SK-N-SH treated with all-trans-retinoic acid at 6 μM for 48 hours (cell line): ENCODE results near the gene AUTS2.
"Not testable (repeated sequence)": the region's sequence is repeated elsewhere in the genome, so short reads cannot be mapped to it uniquely, and the experiment has no call there.

Source experiments
- ATAC-seq: fragments of 200-7000 bp; cut with Tn5 transposase; 3 replicates; pipeline ENCODE4 v1.9.1; 2020; ENCODE audit warnings: mild to moderate bottlenecking, moderate library complexity
- ARNTL ChIP-seq: fragments of 450-650 bp; formaldehyde crosslinking; IDR thresholded peaks from 2 replicates; pipeline ENCODE4 v1.5.0; 2020; ENCODE audit warnings: low read depth, mild to moderate bottlenecking, moderate library complexity, borderline replicate concordance
- BACH2 ChIP-seq: fragments of 250-450 bp; sonication (Bioruptor Pico); IDR thresholded peaks from 2 replicates; pipeline ENCODE4 v1.9.0; 2021; ENCODE audit warnings: mild to moderate bottlenecking, borderline replicate concordance
- CSDC2 ChIP-seq: fragments of 250-450 bp; sonication (Bioruptor Pico); IDR thresholded peaks from 2 replicates; pipeline ENCODE4 v1.5.0; 2020; ENCODE audit warnings: mild to moderate bottlenecking, moderate library complexity
- GLIS3 ChIP-seq: fragments of 250-450 bp; sonication (Bioruptor Pico); IDR thresholded peaks from 2 replicates; pipeline ENCODE4 v1.5.0; 2020; ENCODE audit warnings: mild to moderate bottlenecking, moderate library complexity
- ISL1 ChIP-seq: fragments of 250-450 bp; sonication (Bioruptor Pico); IDR thresholded peaks from 2 replicates; pipeline ENCODE4 v2.1.2; 2022; ENCODE audit warnings: mild to moderate bottlenecking, moderate library complexity
- OSR1 ChIP-seq: fragments of 250-450 bp; sonication (Bioruptor Pico); IDR thresholded peaks from 2 replicates; pipeline ENCODE4 v1.8.0; 2022; ENCODE audit warnings: moderate library complexity, mild to moderate bottlenecking, inconsistent platforms
- PATZ1 ChIP-seq: fragments of 250-450 bp; sonication (Bioruptor Pico); IDR thresholded peaks from 2 replicates; pipeline ENCODE4 v1.8.0; 2020; ENCODE audit warnings: mild to moderate bottlenecking, moderate library complexity, borderline replicate concordance
- PPARA ChIP-seq: fragments of 250-450 bp; sonication (Bioruptor Pico); IDR thresholded peaks from 2 replicates; pipeline ENCODE4 v1.5.0; 2020; ENCODE audit warnings: mild to moderate bottlenecking, borderline replicate concordance
- RARB ChIP-seq: fragments of 250-450 bp; sonication (Bioruptor Pico); IDR thresholded peaks from 2 replicates; pipeline ENCODE4 v1.8.0; 2021; ENCODE audit warnings: mild to moderate bottlenecking, moderate library complexity
- TCF4 ChIP-seq: fragments of 250-450 bp; sonication (Bioruptor Pico); IDR thresholded peaks from 2 replicates; pipeline ENCODE4 v1.8.0; 2021; ENCODE audit warnings: mild to moderate bottlenecking, moderate library complexity, borderline replicate concordance
- TOX ChIP-seq: fragments of 250-450 bp; sonication (Bioruptor Pico); IDR thresholded peaks from 2 replicates; pipeline ENCODE4 v1.8.0; 2021; ENCODE audit warnings: mild to moderate bottlenecking, moderate library complexity, borderline replicate concordance
- TSHZ2 ChIP-seq: fragments of 250-450 bp; sonication (Bioruptor Pico); IDR thresholded peaks from 2 replicates; pipeline ENCODE4 v1.5.0; 2020; ENCODE audit warnings: mild to moderate bottlenecking, moderate library complexity
- ZC3H10 ChIP-seq: fragments of 250-450 bp; sonication (Bioruptor Pico); IDR thresholded peaks from 2 replicates; pipeline ENCODE4 v1.5.1; 2021; ENCODE audit warnings: mild to moderate bottlenecking, moderate library complexity
- ZFP30 ChIP-seq: fragments of 450-650 bp; formaldehyde crosslinking; IDR thresholded peaks from 2 replicates; pipeline ENCODE4 v1.5.0; 2022; ENCODE audit warnings: mild to moderate bottlenecking, moderate library complexity
- ZNF565 ChIP-seq: fragments of 450-650 bp; formaldehyde crosslinking; conservative IDR thresholded peaks from 2 replicates; pipeline ENCODE4 v1.5.0; 2020; ENCODE audit warnings: low read depth, mild to moderate bottlenecking, moderate library complexity
- ZNF70 ChIP-seq: fragments of 450-650 bp; formaldehyde crosslinking; IDR thresholded peaks from 2 replicates; pipeline ENCODE4 v1.5.0; 2020; ENCODE audit warnings: mild to moderate bottlenecking, moderate library complexity
- ZNF8 ChIP-seq: fragments of 450-650 bp; formaldehyde crosslinking; IDR thresholded peaks from 2 replicates; pipeline ENCODE4 v1.5.0; 2020; ENCODE audit warnings: mild to moderate bottlenecking, moderate library complexity
- TF ChIP-seq, protein P1 (sequence below): fragments of 250-450 bp; sonication (Bioruptor Pico); IDR thresholded peaks from 2 replicates; pipeline ENCODE4 v1.5.1; 2020; ENCODE audit warnings: low read depth, mild to moderate bottlenecking, moderate library complexity
- TF ChIP-seq, protein P2 (sequence below): fragments of 250-450 bp; sonication (Bioruptor Pico); IDR thresholded peaks from 2 replicates; pipeline ENCODE4 v1.5.1; 2021; ENCODE audit warnings: mild to moderate bottlenecking, moderate library complexity

Gene AUTS2

DNA sequence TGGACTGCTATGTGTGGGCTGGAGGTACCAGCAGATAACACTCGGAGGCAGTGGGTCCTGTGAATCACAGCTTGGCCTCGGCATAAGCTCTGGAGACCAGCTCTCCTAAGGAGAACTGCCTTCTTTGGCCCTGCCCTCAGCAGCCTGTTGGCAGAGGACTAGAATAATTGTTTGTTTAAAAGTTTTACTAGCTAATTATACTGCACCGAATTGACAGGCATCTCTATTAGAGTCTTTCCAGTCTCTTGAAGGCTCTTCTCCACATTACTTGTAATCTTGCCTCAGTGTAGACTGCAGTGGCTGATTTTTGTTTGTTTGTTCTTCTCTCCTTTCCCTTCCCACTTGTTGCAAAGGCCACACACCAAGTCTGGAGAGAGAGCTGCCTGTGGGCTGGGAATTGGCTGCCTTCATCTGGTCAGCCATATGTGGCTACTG, 183.2 kb downstream of the AUTS2 start (continued):
- TF ChIP-seq, protein P1, sequence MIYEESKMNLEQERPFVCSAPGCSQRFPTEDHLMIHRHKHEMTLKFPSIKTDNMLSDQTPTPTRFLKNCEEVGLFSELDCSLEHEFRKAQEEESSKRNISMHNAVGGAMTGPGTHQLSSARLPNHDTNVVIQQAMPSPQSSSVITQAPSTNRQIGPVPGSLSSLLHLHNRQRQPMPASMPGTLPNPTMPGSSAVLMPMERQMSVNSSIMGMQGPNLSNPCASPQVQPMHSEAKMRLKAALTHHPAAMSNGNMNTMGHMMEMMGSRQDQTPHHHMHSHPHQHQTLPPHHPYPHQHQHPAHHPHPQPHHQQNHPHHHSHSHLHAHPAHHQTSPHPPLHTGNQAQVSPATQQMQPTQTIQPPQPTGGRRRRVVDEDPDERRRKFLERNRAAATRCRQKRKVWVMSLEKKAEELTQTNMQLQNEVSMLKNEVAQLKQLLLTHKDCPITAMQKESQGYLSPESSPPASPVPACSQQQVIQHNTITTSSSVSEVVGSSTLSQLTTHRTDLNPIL = no peak

GRCh38 chr7:69782917-69783684, 184.8 kb downstream of the AUTS2 start:
- ATAC-seq = no peak; the same call in 2 of the 3 replicates
- no peak for TF ChIP-seq GLIS3
- TF ChIP-seq ZNF70 (CRISPR knock-in tag) = no peak
- no peak for TF ChIP-seq RARB (CRISPR knock-in tag)
- TF ChIP-seq PPARA (CRISPR knock-in tag) = no peak
- no peak for TF ChIP-seq ZNF8 (CRISPR knock-in tag)
- TF ChIP-seq ARNTL (CRISPR knock-in tag) = no peak
- TF ChIP-seq BACH2 = no peak
- TF ChIP-seq OSR1 (CRISPR knock-in tag) = no peak
- no peak for TF ChIP-seq ZFP30 (CRISPR knock-in tag)
- no peak for TF ChIP-seq TSHZ2 (CRISPR knock-in tag)
- TF ChIP-seq PATZ1 (CRISPR knock-in tag) = no peak
- no peak for TF ChIP-seq TCF4 (CRISPR knock-in tag)
- TF ChIP-seq TOX (CRISPR knock-in tag) = no peak
- TF ChIP-seq ISL1 (CRISPR knock-in tag) = no peak
- no peak for TF ChIP-seq ZC3H10 (CRISPR knock-in tag)

- ATAC-seq = not testable (repeated sequence)
Measured at GRCh38 chr7:69786130-69786529, 187.9 kb downstream of the AUTS2 start.

- ATAC-seq = peak; percentile 55
- TF ChIP-seq ZFP30 (CRISPR knock-in tag) (no peak), CSDC2 (CRISPR knock-in tag) (no peak), ISL1 (CRISPR knock-in tag) (peak; percentile 69)
- TF ChIP-seq, protein P1 = 0 out of 2 replicates have a peak, but pooled peaks have one; percentile 39
Measured at GRCh38 chr7:69786730-69787395, 188.6 kb downstream of the AUTS2 start.

GRCh38 chr7:69787736-69788431, 189.6 kb downstream of the AUTS2 start:
- peak; percentile 46; the same call in 2 of the 3 replicates for ATAC-seq

More at GRCh38 chr7:69787736-69788431, 189.6 kb downstream of the AUTS2 start:
- TF ChIP-seq, protein P2, sequence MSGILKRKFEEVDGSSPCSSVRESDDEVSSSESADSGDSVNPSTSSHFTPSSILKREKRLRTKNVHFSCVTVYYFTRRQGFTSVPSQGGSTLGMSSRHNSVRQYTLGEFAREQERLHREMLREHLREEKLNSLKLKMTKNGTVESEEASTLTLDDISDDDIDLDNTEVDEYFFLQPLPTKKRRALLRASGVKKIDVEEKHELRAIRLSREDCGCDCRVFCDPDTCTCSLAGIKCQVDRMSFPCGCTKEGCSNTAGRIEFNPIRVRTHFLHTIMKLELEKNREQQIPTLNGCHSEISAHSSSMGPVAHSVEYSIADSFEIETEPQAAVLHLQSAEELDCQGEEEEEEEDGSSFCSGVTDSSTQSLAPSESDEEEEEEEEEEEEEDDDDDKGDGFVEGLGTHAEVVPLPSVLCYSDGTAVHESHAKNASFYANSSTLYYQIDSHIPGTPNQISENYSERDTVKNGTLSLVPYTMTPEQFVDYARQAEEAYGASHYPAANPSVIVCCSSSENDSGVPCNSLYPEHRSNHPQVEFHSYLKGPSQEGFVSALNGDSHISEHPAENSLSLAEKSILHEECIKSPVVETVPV (CRISPR knock-in tag) = no peak
- TF ChIP-seq, protein P1 = no peak
- no peak for TF ChIP-seq TOX (CRISPR knock-in tag)
- no peak for TF ChIP-seq ZNF565 (CRISPR knock-in tag)
